GM12878 (cell line): ENCODE data around the gene TTC39A. TPM values are rescaled to one million over a fixed set of nuclear protein-coding genes. Genes with fewer than 3 reads are reported as not detected.

Experiments
- ATAC-seq: fragments of 200-7000 bp; cut with Tn5 transposase; 3 replicates; pipeline ENCODE4 v1.9.1; 2020; ENCODE audit warnings: mild to moderate bottlenecking, moderate library complexity
- BruUV-seq: library from RNA; stranded (reverse); fragments of 400-500 nt; replicated peaks from 2 replicates; lab custom pipeline; 2021; lab: Mats Ljungman, UMichigan
- CTCF ChIA-PET: fragments of 300-600 bp; sonication (Branson Sonifier 250); formaldehyde crosslinking; extraction: SDS; loops from one replicate; lab custom pipeline; 2021; ENCODE audit warnings: inconsistent platforms; lab: Yijun Ruan, JAX
- POLR2A ChIA-PET: fragments of 350-600 bp; formaldehyde crosslinking; extraction: SDS; loops from one replicate; lab custom pipeline; 2021; ENCODE audit warnings: inconsistent platforms; lab: Charles Lee
- RAD21 ChIA-PET: fragments of 300-600 bp; sonication (Branson Sonifier 250); formaldehyde crosslinking; loops from one replicate; lab custom pipeline; 2023; ENCODE audit warnings: antibody characterized with exemption; ENCODE audit not compliant: unreplicated experiment; lab: Charles Lee
- SMC1A ChIA-PET: fragments of 300-600 bp; sonication (Branson Sonifier 250); formaldehyde crosslinking; loops from one replicate; lab custom pipeline; 2023; ENCODE audit not compliant: unreplicated experiment, uncharacterized antibody; lab: Charles Lee
- DNase-seq: peaks from one replicate; pipeline ENCODE4 v3.0.0-alpha.2; 2011; ENCODE audit warnings: low read depth, low spot score
- FAIRE-seq: peaks from 3 replicates; lab custom pipeline; 2011; peaks lifted over from hg19 to GRCh38; lab: Jason Lieb, UNC
- H2AFZ ChIP-seq: 2 replicates; pipeline ENCODE4 v1.6.0; 2011; ENCODE audit warnings: low read depth, low read length, control low read depth; ENCODE audit not compliant: control insufficient read depth
- H3K27ac ChIP-seq: 2 replicates; pipeline ENCODE4 v1.5.1; 2011; ENCODE audit warnings: control low read depth; ENCODE audit not compliant: control insufficient read depth, insufficient read depth
- H3K27me3 ChIP-seq, 2 experiments: replicated peaks in 1 of 2; 2 replicates each; pipeline versions ENCODE4 v1.6.0 to v1.6.1; 2011; ENCODE audit warnings: low read length in 1 of 2; ENCODE audit not compliant: control insufficient read depth in 2 of 2, insufficient read depth in 2 of 2
- H3K36me3 ChIP-seq, 2 experiments: 2 replicates each; pipeline ENCODE4 v1.5.1; 2011; ENCODE audit warnings: low read length in 1 of 2; ENCODE audit not compliant: control insufficient read depth in 2 of 2, insufficient read depth in 2 of 2
- H3K4me1 ChIP-seq: 2 replicates; pipeline ENCODE4 v1.6.1; 2011; ENCODE audit warnings: mild to moderate bottlenecking, low read length, moderate library complexity, mixed read lengths; ENCODE audit not compliant: control insufficient read depth, insufficient read depth
- H3K4me2 ChIP-seq: 2 replicates; pipeline ENCODE4 v1.6.0; 2011; ENCODE audit warnings: control low read depth; ENCODE audit not compliant: control insufficient read depth, insufficient read depth
- H3K4me3 ChIP-seq: fragments of 200-600 bp; sonication (generic); 2 replicates; pipeline ENCODE4 v1.5.1; 2016
- H3K79me2 ChIP-seq: 2 replicates; pipeline ENCODE4 v1.6.0; 2011; ENCODE audit warnings: low read length; ENCODE audit not compliant: control insufficient read depth, insufficient read depth
- H3K9ac ChIP-seq: 2 replicates; pipeline ENCODE4 v1.8.0; 2011; ENCODE audit warnings: low read length, control low read depth, mixed read lengths; ENCODE audit not compliant: control insufficient read depth, insufficient read depth
- H3K9me3 ChIP-seq: replicated peaks from 3 replicates; pipeline ENCODE4 v1.5.1; 2011; ENCODE audit warnings: mild to moderate bottlenecking, low read length; ENCODE audit not compliant: control insufficient read depth, insufficient read depth
- H4K20me1 ChIP-seq: 2 replicates; pipeline ENCODE4 v1.6.0; 2011; ENCODE audit not compliant: control insufficient read depth, insufficient read depth
- BCL11A ChIP-seq: IDR thresholded peaks from 2 replicates; pipeline ENCODE4 v1.6.1; 2011; ENCODE audit warnings: low read depth, low read length
- GABPA ChIP-seq: IDR thresholded peaks from 2 replicates; pipeline ENCODE4 v1.6.1; 2014; ENCODE audit warnings: antibody characterized with exemption, low read depth, mild to moderate bottlenecking, inconsistent platforms
- HSF1 ChIP-seq: fragments of 150-350 bp; IDR thresholded peaks from 2 replicates; pipeline ENCODE4 v1.6.1; 2014; ENCODE audit warnings: mild to moderate bottlenecking, low read depth, low read length
- ZBED1 ChIP-seq: IDR thresholded peaks from 2 replicates; pipeline ENCODE4 v1.6.1; 2016; ENCODE audit warnings: borderline replicate concordance
- ZSCAN29 ChIP-seq: fragments of 450-650 bp; IDR thresholded peaks from 2 replicates; pipeline ENCODE4 v1.6.1; 2017; ENCODE audit warnings: mild to moderate bottlenecking, moderate library complexity
- WGBS: methylation state at CpG from one replicate; pipeline ENCODE4 v1.1.6; 2016; ENCODE audit warnings: low lambda C conversion rate; ENCODE audit not compliant: insufficient replicate concordance, insufficient coverage; ENCODE audit errors: missing lambda C conversion rate; 5-methylcytosine and 5-hydroxymethylcytosine counted together
- in situ Hi-C: fragments of 300-500 bp; cut with MboI; formaldehyde crosslinking; loops from 9 replicates; pipeline ENCODE4 v1.14.3; 2018; ENCODE audit warnings: mixed read lengths
- intact Hi-C: fragments of 100-400 bp; cut with micrococcal nuclease; formaldehyde crosslinking; loops from one replicate; pipeline ENCODE4 v1.14.2; 2022; ENCODE audit not compliant: unreplicated experiment
- polyA plus RNA-seq, 11 experiments: library from polyadenylated mRNA; depleted of rRNA in 4 of 11; unstranded in 6 of 11; stranded (reverse) in 5 of 11; fragments of >200 nt; fragmentation: Nextera tagmentation in 4 of 11; fragmentation: Illumina TruSeq in 1 of 11; extraction: Ambion mirVana in 4 of 11; extraction: Trizol in 1 of 11; gene quantifications; 1 replicate in 1 of 11; 2 replicates in 10 of 11; pipeline versions ENCODE4 v1.2.1 to v1.2.3, GENCODE V29; 2011 to 2016; ENCODE audit warnings: inconsistent platforms in 2 of 11, missing spikeins in 2 of 11, low read depth in 1 of 11
- total RNA-seq, 4 experiments: library from RNA; depleted of rRNA in 3 of 4; stranded (reverse); fragments of >200 nt in 3 of 4; fragmentation: Illumina TruSeq in 1 of 4; extraction: Trizol in 1 of 4; gene quantifications; 2 replicates each; pipeline versions ENCODE4 v1.2.1 to v1.2.3, GENCODE V29; 2013 to 2021
- TF ChIP-seq, protein P1 (sequence below), 3 experiments: IDR thresholded peaks in 2 of 3; conservative IDR thresholded peaks in 1 of 3; 2 replicates each; pipeline ENCODE4 v1.5.1; 2011; ENCODE audit warnings: low read depth in 3 of 3, low read length in 3 of 3, mild to moderate bottlenecking in 3 of 3, control low read depth in 2 of 3, moderate library complexity in 2 of 3, inconsistent platforms in 1 of 3, mixed read lengths in 1 of 3; ENCODE audit not compliant: control insufficient read depth in 2 of 3, insufficient read depth in 1 of 3; ENCODE audit errors: extremely low read depth in 1 of 3

TTC39A gene
- total and polyA plus RNA-seq, 10 of the 15 experiments (the other 5 are each of a cell fraction or from before 2014, with no cell fraction given), result 0.18 to 3.0 (median 1.2) TPM

DNA sequence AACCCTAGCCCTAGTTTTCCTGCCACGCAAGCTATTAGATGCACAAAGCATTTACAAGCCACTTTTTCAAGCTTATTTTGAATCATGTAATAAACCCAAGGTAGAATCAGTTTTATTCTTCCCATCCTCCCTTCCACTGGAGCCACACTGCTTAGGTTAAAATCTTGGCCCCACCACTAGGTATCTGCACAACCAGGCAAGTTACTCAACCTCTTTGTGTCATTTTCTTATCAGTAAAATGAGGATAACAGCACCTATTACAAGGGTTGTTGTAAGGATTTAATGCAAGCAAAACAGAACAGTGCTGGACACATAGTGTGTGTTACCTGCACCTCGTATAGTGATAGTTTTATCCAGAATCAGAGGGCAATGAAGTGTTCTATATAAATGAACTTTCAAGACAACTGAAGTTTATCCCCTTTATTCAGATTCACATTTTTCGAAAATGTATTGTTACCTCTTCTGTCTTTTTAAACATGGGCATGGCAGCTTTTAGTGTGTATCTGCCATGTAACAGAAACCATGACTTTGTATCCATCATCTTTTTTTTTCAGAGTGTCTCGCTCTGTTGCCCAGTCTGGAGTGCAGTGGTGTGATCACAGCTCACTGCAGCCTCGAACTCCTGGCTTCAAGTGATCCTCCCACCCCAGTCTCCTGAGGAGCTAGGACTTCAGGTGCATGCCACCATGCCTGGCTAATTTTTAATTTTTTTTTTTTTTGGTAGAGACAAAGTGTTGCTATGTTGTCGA is 17.2 kb upstream of the TTC39A start:
- H4K20me1 ChIP-seq, result no peaks in the 10 kb centered on the region
- intact Hi-C loops, result loop anchor here (10.0 kb wide), 1 partner anchor 427 kb away; no protein-coding TSS in a partner anchor
- peaks cover 2% of the 10 kb centered on the region for H3K4me1 ChIP-seq
- in situ Hi-C loops, result no loop called here
- no peak for FAIRE-seq
- BruUV-seq, result no TSS peak
- CTCF ChIA-PET, result interaction anchor here (0.7 to 1.1 kb wide), 3 partner anchors 12 to 572 kb away, joined by 3 to 5 read pairs (median 3); no protein-coding TSS in a partner anchor
- SMC1A ChIA-PET, result interaction anchor here (0.6 to 1.5 kb wide), 6 partner anchors 11 to 852 kb away, joined by 3 to 6 read pairs (median 4); no protein-coding TSS in a partner anchor
- H3K36me3 ChIP-seq, result no peaks in the 10 kb centered on the region
- POLR2A ChIA-PET, result no interaction called here
- H3K27ac ChIP-seq, result no peak overlapping the region
- RAD21 ChIA-PET, result interaction anchor here (1.9 kb wide), 1 partner anchor 188 kb away, joined by 5 read pairs; no protein-coding TSS in a partner anchor
- no peak for ATAC-seq
- H3K79me2 ChIP-seq, result no peaks in the 10 kb centered on the region
- no peak overlapping the region for H3K4me3 ChIP-seq
- H3K9ac ChIP-seq, result no peak overlapping the region
- TF ChIP-seq BCL11A, result no peak
- TF ChIP-seq GABPA, result no peak
- TF ChIP-seq ZSCAN29, result no peak
- TF ChIP-seq ZBED1, result no peak
- TF ChIP-seq, protein P1, sequence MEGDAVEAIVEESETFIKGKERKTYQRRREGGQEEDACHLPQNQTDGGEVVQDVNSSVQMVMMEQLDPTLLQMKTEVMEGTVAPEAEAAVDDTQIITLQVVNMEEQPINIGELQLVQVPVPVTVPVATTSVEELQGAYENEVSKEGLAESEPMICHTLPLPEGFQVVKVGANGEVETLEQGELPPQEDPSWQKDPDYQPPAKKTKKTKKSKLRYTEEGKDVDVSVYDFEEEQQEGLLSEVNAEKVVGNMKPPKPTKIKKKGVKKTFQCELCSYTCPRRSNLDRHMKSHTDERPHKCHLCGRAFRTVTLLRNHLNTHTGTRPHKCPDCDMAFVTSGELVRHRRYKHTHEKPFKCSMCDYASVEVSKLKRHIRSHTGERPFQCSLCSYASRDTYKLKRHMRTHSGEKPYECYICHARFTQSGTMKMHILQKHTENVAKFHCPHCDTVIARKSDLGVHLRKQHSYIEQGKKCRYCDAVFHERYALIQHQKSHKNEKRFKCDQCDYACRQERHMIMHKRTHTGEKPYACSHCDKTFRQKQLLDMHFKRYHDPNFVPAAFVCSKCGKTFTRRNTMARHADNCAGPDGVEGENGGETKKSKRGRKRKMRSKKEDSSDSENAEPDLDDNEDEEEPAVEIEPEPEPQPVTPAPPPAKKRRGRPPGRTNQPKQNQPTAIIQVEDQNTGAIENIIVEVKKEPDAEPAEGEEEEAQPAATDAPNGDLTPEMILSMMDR (IDR thresholded peaks at IDR 0.05 in 2 of 3, conservative IDR thresholded peaks at IDR 0.05 in 1 of 3; ENCODE audit: control insufficient read depth in 2 of 3, extremely low read depth in 1 of 3, insufficient read depth in 1 of 3, low read depth in 3 of 3, low read length in 3 of 3), result no peak
- TF ChIP-seq HSF1, result no peak
- H3K9me3 ChIP-seq, result no peaks in the 10 kb centered on the region
- 77% methylated on average over 6 of the region's 6 CpGs for WGBS
- DNase-seq, result no peak
- no peak overlapping the region for H3K4me2 ChIP-seq
- H3K27me3 ChIP-seq, result peaks cover 0 to 5% of the 10 kb centered on the region in 2 experiments; a peak in 3 of 4 replicates
- no peak overlapping the region for H2AFZ ChIP-seq
